HG03558 (cell line): Measurements from ENCODE around the gene DONSON.
"Not testable (repeated sequence)": the region's sequence is repeated elsewhere in the genome, so short reads cannot be mapped to it uniquely, and the experiment has no call there.

Source experiments
- ATAC-seq: cut with Tn5 transposase; IDR thresholded peaks from one replicate; pipeline ENCODE4 v1.9.1; 2021; ENCODE audit warnings: moderate number of reproducible peaks; ENCODE audit not compliant: unreplicated experiment; ENCODE audit errors: extremely low read depth

Gene DONSON, protein sequence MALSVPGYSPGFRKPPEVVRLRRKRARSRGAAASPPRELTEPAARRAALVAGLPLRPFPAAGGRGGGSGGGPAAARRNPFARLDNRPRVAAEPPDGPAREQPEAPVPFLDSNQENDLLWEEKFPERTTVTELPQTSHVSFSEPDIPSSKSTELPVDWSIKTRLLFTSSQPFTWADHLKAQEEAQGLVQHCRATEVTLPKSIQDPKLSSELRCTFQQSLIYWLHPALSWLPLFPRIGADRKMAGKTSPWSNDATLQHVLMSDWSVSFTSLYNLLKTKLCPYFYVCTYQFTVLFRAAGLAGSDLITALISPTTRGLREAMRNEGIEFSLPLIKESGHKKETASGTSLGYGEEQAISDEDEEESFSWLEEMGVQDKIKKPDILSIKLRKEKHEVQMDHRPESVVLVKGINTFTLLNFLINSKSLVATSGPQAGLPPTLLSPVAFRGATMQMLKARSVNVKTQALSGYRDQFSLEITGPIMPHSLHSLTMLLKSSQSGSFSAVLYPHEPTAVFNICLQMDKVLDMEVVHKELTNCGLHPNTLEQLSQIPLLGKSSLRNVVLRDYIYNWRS

GRCh38 chr21:33588485-33589335 lies at the start of gene DONSON:
TSS of gene DONSON (minus strand) at chr21:33588684. CDS start at chr21:33588641, 43 bp downstream.
- peak; percentile 71 for ATAC-seq

DNA sequence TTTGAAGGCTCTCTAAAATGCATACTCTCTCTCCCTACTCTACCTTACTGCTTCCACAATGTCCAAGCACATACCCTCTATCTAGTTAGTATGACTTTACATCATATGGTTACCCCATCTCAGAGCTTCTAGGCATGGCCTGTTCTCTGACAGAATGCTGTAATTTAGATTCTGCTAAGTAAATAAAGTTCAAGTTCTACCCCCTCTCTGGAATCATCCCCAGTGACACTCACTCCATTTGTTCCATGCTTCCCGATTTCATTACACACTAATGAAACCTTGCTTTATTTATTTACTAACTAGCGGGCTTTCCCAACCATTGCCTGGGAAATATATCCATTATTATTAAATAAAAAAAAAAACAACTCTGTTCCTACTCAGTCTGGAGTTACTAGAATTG lies 45.8 kb upstream of the DONSON start:
- no peak for ATAC-seq

DNA sequence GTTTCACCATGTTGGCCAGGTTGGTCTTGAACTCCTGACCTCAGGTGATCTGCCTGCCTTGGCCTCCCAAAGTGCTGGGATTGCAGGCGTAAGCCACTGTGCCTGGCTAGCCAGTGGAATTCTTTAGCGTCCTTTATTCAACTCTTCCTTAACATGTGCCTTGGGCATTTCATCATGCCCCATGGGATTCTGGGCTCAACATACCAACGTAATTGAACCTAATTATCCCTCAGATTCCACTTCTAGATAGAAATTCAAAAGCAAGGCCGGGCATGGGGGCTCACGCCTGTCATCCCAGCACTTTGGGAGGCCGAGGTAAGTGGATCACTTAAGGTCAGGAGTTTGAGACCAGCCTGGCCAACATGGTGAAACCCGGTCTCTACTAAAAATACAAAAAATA lies 37.7 kb upstream of the DONSON start:
- not testable (repeated sequence) for ATAC-seq

DNA sequence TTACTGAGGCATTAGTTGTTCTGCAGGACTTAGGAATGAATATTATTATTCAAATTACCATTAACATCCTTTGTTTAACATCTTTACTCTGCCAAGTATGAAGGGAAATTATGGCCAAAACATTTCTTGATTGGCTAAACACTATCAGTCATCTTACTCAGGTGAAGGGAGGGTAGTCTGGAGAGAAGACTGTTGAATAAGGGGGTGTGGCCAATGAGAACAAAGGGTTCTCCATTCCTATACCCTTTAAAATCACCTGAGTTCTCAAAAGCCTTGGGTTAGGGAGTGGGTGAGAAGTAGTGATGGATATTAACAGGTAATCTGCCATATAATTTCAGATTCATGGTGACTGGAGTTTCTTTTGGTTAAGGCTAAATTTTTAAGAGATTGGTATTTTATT lies 33.8 kb upstream of the DONSON start:
- ATAC-seq = no peak

DNA sequence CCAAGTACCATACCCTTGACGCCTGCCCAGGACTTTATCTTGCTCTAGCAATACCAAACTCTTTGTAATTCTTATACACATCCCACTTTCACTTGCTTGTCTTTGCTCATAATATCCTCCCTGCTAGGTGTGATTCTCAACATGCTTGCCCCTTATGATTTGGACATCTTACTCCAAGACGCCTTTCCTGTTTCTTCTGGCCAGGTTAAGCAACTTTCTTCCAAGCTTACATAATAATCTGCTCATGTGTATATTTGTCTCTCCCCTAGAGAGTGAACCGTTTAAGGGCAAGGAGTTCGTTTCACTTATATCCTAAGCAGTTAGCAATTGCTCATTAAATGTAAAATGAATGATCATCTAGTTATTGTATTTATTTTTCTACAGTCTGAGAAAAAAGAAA lies 31.2 kb upstream of the DONSON start:
- no peak for ATAC-seq

DNA sequence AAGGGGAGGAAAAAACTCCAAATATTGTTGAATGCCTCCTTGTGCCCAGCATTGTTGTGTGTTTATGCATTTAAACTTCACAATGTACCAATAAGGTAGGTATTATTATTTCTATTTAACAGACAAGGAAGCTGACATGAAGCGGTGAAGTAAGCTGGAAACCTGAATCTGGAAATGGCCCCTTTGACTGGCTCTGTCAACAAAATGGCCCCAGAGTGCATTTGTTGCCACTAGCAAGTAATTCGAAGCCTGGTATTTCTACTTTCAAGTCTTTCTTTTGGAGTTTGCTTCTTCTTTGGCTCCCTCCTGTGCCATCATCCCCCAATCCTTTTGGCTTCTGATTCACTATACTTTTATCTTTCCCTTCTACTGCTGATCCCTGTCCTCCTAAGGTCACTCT lies 29.9 kb upstream of the DONSON start:
- ATAC-seq = no peak

DNA sequence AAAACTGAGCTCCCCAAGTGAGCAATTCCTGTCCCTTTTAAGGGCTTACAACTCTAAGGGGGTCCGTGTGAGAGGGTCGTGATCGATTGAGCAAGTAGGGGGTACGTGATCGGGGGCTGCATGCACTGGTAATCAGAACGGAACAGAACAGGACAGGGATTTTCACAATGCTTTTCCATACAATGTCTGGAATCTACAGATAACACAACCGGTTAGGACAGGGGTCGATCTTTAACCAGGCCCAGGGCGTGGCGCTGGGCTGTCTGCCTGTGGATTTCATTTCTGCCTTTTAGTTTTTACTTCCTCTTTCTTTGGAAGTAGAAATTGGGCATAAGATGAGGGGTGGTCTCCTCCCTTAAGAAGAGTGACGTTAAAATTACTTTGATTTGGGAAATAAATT lies 29.1 kb upstream of the DONSON start:
- not testable (repeated sequence) for ATAC-seq

GRCh38 chr21:33611006-33611744 lies 22.7 kb upstream of the DONSON start:
- no peak for ATAC-seq

DNA sequence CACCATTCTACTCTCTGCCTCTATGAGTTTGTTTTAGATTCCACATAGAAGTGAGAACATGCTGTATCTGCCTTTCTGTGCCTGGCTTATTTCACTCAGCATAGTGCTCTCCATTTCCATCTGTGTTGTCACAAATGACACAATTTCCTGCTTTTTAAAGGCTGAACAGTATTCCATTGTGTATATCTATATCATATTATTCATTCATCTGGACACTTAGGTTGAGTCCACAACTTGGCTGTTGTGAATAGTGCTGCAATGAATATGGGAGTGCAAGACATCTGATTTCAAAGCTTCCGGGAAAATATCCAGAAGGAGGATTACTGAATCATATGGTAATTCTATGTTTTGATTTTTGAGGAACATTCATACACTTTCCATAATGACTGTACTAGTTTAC lies 20.1 kb upstream of the DONSON start:
- no peak for ATAC-seq

DNA sequence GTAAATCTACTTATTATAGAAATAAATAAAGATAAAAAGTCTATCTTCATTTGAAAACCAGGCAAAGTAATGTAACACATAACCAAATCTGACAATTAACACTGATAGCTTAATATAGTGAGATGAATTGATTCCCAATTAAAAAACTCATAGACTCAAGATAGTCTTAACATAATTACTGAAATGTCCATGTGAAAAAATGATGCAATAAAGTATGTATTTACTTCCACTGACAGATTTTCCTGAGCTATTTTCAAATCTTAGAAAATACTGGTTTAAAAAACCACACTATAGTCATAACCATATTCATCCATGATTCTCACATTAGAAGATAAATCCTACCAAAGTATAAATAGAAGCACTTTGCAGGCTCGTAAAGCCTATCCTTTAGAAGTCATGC lies 9.6 kb upstream of the DONSON start:
- no peak for ATAC-seq

DNA sequence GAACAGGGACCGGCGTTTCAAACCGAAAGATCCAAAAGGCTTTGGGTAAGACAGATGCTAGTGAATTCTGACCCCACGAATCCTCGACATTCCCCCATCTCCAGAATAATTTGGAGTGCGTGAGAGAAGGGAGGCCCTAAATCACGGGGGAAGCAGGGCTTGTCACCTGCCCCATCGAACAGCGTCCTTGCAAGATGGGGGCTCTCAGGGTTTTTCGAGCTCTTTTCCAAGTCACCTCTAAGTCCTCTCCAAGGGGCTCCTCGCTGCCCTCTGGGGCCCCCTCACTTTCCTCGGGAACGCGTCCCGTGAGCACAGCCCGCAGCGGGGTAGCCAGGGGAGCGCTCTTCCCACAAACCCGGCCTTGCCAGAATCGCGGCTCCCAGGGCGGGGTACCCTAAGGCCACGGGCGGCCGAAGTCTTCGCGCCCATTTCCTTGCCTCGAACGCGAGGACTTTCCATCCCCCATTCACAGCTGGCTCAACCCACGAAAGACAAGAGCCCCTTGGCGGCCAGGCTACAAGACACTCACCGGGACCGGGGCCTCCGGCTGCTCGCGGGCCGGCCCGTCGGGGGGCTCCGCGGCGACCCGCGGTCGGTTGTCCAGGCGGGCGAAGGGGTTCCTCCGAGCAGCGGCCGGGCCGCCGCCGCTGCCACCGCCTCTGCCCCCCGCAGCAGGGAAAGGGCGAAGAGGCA lies 546 bp downstream of the DONSON start:
- ATAC-seq = peak; percentile 9

DNA sequence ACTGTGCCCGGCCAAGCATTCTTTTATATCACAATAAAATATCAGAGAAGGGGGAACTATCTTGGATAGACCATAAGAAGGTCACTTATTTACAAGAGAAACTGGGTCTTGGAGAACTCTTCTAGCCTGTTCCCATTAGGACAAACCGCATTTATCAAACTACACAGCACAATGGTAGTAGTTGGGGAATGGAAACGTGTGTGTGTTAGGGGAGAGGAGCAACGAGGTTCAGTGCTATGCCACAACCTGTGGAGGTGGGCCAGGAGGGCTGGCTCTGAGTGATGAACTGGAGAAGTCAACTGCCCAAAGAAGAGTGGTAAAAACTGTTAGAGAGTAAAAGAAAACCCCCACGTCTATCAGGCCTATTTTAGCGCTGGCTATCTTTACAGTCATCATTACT lies 1.6 kb downstream of the DONSON start:
- no peak for ATAC-seq

DNA sequence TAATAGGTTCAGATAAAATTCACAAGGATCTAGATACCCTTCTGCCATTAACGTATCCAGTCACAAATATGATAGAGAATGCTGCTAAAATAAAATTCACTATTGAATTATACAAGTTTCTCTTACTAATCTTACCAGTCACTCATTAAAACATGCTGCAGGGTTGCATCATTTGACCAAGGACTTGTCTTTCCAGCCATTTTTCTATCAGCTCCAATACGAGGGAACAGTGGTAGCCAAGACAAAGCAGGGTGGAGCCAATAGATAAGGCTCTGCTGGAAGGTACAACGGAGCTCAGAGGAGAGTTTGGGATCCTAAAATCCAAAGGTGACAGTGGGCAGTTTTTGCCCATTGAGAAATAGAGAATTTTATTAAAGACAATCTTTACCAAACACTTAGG lies 4.0 kb downstream of the DONSON start:
- ATAC-seq = no peak

DNA sequence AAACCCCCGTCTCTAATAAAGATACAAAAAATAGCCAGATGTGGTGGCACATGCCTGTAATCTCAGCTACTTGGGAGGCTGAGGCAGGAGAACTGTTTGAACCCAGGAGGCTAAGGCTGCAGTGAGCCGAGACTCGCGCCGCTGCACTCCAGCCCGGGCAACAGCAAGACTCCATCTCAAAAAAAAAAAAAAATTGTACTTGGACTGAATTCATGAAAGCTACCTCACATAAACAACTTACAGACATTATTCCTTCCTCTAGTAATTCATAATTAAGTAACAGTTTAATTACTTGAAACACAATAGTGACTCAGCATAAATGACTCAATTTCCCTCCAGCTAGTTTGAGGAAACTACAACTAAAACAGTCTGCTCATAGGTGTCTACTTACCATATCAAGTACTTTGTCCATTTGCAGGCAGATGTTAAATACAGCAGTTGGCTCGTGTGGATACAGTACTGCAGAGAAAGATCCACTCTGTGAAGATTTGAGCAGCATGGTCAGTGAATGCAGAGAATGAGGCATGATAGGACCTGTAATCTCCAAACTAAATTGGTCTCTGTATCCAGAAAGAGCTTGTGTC lies 9.4 kb downstream of the DONSON start:
- ATAC-seq = no peak

GRCh38 chr21:33578214-33578613 lies 10.3 kb downstream of the DONSON start:
- no peak for ATAC-seq

- not testable (repeated sequence) for ATAC-seq
These were observed 11.7 kb downstream of the DONSON start for GRCh38 chr21:33576741-33577141.

DNA sequence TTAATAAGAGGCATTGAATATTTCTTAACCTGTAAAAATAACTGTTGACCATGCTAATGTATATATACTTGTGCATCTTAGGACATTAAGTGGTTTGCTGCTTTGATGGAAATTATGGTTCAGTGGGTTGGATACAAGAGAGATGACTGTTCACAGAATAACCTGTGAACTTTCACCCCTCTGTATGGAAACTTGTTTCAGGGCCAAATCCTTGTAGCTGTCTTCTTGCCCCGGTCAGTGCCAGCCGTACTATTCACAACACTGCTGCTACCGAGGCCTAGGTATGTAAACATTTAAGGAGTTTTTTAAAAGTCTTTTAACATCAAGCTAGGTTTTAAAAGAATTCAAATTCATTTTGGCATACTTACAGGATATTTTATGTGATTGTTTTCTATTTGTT lies 16.1 kb downstream of the DONSON start:
- ATAC-seq = no peak

GRCh38 chr21:33569991-33570390 lies 18.5 kb downstream of the DONSON start:
- ATAC-seq = no peak

DNA sequence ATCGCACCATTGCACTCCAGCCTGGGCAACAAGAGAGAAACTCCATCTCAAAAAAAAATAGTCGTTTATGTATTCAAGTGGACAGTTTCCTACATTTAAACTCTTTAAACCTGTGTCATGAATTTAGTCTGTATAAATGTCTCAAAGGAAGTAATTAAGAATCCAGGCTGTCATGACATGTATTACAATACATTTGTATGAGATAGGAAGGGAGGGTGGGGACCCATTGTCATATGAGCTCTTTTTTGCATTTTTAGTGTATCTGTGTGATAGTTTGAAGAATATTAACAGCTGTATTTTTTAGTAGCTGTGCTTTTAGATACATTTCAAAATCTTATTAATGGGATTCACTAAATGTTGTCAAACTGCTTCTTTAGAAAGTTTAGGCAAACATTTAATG lies 20.0 kb downstream of the DONSON start:
- ATAC-seq = no peak

DNA sequence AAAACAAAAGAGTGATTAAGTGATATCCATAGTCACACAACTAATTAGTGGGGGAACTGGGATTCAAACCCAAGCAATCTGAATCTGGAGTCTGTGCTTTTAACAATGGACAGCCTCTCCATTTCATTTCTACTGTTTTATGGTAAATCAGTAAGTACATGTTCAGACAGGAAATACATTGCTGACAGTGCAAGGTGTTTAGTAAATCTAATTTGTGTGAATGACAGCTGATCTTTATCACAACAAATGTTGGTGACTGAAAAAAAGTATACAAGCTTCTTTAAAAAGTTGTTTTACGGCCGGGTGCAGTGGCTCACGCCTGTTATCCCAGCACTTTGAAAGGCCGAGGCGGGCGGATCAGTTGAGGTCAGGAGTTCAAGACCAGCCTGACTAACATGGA lies 20.6 kb downstream of the DONSON start:
- ATAC-seq = no peak
